Activated CD8-positive, alpha-beta memory T cell treated with anti-CD3 and anti-CD28 coated beads, Interleukin-2, amount 50 U/mL, for 1 hour (primary cell): Measurements from ENCODE around the gene ZNF300.
A peak's percentile ranks its signal among the peaks of the same experiment; 100 is the strongest.
"Not testable (repeated sequence)": the region's sequence is repeated elsewhere in the genome, so short reads cannot be mapped to it uniquely, and the experiment has no call there.

Experiments used
- DNase-seq: peaks from one replicate; pipeline ENCODE4 v3.0.0-alpha.2; 2020; ENCODE audit errors: extremely low read depth

Gene ZNF300

DNA sequence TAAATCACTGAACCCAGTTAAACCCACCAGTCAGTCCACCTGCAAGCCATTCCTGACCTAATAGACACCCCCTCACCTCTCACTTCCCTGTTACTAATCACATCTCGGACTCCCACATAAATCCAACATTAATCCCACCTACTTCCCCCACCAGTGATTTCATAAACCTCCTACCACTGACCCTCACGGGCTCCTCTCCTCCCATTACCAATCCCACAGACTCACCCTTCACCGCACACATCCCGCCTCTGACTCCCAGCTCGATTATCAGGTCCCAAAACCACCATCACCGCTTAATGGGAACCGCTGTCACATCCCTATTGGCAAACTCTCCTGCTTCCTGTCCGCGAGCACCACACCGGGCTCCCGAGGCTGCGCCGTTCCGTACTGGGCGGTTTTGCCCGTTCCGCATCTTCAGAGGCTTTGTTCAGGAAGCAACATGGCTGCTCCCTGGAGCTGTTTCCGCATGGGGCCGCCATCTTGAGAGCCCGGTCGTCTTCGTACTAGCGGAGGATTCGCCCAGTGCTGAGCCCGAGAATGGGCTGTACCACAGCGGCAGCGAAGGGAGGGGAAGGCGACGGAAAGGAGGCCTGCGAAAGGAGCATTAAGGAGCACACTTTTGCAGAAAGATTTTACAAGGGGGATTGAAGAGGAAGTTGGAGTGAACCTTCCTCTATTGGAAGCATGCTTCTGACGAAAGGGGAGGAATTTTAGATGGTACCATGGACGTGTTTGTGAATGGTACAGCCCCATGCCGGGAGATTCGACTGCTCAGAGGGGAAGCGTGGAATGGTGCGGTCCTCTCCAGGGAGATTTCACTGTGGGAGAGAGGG is at the start of gene ZNF300:
TSS of gene ZNF300 (minus strand) at position 502 of the 833 bp plus-strand sequence. CDS start 1,825 bp downstream, outside the sequence.
- DNase-seq = peak; percentile 19

DNA sequence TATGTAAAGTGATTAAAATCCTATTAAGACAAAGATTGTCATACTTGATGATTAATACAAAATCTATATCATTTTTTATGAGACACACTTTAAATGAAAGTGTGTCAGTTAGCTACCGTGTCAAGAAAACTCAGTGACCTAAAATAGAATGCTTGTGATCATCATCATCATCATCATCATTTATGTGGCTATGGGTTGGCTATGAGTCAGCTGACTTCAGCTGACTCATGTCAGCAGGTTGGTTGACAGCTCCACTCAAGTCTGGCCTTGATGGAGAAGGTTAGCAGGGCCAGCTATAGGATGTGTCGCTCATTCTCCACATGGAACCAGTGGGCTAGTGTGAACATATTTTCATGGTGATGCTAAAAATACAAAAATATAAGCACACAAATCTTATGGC is 43.8 kb upstream of the ZNF300 start:
- DNase-seq = no peak

DNA sequence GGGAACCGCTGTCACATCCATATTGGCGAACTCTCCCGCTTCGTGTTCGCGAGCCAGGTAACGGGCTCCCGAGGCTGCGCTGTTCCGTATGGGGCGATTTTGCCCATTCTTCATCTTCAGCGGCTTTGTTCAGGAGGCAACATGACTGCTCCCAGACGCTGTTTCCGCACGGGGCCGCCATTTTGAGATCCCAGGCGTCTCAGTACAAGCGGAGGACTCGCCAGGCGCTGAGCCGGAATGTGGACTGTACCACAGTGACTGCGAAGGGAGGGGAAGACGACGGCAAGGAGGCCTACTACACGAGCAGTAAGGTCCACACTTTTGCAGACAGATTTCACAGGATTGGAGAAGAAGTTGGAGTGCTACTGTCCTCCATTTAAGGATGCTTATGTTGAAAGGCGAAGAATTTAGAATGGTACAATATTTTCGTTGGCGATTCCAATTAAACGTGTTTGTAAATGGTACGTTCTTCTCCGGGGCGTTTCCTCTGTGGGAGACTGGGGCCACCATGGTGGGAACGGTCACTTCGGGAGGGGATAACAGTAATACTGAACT is 41.6 kb upstream of the ZNF300 start:
- no peak for DNase-seq

DNA sequence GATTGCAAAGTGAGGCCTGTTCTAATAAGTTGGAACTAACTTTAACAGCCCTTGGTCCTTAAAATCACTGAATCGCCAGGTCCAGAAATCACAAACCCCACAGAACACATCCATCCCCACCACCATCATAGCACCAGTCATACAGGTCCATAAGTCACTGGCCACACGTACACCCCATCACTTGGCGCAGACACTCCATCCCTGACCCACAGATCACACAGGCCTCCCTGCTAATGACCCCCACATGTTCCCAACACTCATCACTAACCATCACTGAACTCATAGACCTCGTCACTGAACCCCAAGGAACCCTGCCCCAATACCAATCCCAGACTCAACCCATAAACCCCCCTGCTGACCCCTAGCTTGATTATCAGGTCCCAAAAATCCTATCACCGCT is 41.2 kb upstream of the ZNF300 start:
- no peak for DNase-seq

DNA sequence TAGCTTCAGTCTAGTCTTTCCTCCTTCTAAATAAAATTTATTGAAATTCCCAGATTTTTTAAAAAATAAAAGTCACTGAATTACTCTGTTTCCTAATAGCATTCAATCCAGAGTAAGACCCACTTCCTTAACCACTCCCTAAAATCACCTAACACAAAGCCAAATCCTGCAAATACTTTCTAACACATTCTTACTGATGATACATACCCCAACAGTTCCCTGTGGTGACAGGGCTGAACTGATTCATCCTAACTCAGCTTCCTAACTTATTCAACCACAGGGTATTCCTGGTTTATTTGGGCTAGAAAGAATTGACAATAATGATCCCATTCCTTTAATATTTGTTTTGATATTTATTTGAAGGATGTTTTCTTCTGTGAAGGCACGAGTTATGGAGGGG is 40.7 kb upstream of the ZNF300 start:
- no peak for DNase-seq

DNA sequence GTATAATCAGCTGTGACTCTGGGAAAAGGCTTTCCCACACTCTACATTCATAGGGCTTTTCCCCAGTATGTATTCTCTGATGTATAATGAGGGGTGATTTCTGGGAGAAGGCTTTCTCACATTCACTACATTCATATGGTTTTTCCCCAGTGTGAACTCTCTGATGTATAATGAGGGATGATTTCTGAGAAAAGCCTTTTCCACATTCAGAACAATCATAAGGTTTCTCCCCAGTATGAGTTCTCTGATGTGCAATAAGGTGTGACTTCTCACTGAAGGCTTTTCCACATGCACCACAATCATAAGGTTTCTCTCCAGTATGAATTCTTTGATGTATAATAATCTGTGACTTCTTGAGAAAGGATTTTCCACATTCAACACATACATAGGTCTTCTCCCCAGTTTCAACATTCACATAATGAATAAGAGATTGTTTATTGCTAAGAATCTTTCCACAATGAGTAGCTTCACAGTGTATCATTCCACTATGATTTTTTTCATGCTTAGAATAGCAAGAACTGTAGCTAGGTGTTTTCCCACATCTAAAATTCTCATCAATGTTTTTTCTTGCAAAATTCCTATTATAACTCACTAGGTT is 26.7 kb upstream of the ZNF300 start:
- no peak for DNase-seq

DNA sequence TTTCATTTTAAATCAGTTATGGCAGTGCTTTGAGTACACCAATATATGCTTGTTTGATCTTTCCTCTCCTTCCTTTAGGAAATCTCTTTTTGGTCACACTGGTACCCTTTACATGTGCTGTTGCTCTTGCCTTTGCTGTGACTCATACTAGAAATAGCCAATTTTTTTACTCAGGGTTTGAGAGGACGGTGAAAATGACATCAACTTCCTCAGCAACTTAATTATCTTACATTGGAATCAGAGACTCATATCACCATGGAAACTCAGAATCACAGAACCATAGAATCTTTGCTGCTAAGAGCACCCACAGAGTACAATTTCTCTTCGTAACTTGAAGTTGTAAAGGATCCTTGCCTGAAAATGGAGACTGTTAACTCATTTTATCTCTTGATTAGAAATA is 13.8 kb upstream of the ZNF300 start:
- no peak for DNase-seq

DNA sequence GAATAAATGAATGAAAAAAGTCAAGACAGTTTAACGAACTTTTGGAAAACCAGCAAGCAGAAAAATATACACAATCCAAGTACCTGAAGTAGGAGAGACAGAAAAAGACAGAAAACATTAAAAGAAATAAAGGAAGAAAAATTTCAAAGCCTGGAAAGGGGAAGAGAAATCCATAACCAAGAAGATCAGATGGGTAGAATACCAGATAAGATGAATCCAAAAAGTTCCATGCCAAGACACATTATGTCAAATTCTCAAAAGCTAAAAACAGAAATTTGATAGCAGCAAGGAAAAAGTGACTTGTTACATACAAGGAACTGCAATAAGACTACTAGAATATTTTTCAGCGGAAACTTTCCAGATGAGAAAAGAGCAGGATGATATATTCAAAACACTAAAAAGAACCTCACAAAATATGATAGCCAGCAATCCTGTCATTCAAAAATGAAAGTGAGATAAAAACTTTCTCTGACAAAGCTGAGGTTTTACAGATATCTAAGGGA is 7.6 kb upstream of the ZNF300 start:
- no peak for DNase-seq

DNA sequence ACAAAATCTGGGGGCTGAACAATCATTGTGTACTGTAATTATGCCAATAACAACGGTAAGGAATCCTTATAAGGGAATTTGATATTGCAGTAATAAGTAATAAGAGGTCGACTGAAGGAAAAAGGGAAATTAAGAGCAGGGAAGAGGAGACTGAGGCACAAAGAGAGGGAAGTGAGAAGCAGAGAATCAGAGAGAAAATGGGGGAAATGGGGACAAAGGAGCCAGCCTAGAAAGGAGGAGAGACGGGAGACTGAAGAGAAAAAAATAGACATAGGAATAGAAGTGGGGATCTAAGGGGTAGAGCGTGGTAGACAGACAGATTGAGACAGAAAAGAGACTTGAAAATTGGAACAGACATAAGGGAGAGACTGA is 518 bp upstream of the ZNF300 start:
- DNase-seq = no peak

DNA sequence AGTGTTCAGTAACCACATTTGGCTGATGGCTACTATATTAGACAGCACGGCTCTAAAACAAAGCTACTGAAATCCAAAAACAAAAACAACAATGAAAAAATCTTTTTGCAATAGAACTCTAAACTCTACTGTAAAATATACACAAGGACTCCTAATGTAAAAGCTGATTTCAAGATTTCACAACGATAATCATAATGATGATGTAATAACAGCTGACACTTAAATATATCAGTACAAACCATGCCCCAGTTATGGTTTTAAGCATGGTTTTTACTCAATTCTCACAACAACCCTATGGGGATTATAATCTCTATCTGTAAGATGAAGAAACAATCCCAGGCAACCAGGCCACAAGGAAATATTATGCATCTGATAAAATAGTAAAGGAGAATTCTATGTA is 3.3 kb downstream of the ZNF300 start:
- no peak for DNase-seq

DNA sequence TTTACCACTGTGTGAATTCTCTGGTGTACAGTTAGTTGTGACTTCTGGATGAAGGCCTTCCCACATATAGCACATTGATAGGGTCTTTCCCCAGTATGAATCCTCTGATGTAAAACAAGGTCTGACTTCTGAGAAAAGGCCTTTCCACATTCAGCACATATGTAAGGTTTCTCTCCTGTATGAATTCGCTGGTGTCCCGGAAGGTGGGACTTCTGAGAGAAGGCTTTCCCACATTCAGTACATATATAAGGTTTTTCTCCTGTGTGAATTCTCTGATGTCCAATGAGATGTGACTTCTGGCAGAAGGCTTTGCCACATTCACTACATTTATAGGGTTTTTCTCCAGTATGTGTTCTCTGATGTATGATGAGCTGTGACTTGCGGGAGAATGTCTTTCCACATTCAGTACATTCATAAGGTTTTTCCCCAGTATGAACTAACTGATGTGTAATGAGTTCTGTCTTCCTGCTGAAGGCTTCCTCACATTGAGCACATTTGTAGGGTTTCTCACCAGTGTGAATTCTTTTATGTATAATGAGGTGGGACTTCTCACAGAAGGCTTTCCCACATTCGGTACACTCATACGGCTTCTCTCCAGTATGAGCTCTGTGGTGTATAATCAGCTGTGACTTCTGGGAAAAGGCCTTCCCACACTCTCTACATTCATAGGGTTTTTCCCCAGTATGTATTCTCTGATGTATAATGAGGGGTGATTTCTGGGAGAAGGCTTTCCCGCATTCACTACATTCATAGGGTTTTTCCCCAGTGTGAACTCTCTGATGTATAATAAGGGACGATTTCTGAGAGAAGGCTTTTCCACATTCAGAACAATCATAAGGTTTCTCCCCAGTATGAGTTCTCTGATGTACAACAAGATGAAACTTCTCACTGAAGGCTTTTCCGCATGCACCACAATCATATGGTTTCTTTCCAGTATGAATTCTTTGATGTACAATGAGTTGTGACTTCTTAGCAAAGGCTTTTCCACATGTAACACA is 9.1 kb downstream of the ZNF300 start:
- no peak for DNase-seq

DNA sequence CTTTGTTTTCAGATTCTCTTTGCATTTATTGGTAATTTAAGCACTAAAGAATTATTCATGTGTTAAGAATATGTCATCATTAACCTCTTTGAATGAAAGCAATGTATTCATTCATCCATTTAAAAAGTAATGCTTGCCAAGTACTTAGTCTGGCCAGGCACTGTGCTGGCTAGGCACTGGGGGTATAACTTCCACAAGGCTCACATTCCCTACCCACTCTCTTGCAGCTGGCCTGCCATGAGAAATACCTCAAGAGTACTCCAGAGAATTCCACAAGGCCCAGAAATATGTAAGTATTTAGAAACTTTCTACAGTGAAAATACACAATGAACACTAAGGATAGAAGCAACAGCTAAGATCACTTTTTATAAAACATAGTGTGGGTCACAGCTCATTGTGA is 25.4 kb downstream of the ZNF300 start:
- no peak for DNase-seq

DNA sequence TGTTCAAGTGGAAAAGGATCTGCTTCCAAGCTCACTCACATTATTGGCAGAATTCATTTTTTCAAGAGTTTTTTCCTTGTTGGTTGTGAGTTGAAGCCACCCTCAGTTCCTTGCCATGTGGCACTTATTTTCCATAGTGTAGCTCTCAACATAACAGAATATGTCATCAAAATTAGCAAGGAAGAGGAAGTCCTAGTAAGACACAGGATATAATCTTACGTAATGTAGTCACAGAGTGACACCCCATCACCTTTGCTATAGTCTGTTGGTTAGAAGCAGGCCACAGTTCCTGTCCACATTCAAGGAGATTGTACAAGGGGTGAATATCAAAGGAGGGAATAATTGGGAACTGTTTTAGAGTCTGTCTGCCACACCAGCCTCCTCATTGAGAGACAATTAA is 42.7 kb downstream of the ZNF300 start:
- DNase-seq = no peak

DNA sequence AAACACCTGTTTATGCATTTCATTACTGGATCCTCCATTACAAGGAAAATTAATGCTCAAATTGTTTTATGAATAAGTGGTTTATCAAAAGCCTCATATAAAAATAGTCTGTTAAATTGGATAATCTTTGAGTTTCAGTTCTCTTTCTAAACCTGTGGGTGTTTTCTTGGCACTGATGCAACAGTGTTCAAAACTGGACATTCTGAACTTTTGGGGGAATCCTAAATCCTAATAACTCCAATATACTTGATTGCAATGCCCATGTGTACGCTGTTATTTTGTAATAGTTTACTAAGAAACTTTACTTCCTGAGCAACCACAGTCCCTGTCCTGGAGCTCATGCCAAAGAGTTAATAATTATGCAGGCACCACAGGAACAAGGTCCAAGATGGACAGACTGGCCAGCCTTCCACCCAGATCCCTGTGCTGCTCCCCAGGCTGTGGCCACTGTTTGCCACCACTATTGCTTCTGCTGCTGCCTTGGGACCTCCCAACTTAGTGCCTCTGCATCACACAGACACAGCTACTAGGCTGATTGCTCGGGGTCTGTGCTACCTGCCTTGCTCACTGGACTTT is 44.4 kb downstream of the ZNF300 start:
- DNase-seq = no peak

DNA sequence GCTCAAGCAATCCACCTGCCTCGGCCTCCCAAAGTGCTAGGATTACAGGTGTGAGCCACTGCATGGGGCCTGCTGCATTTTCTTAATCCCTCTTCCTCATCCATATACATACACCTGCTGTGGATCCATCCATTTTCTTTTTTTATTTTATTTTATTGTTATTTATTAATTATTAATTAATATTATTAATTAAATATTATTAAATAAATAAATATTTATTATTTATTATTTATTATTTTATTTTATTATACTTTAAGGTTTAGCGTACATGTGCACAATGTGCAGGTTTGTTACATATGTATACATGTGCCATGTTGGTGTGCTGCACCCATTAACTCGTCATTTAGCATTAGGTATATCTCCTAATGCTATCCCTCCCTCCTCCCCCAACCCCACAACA is 48.1 kb downstream of the ZNF300 start:
- not testable (repeated sequence) for DNase-seq

DNA sequence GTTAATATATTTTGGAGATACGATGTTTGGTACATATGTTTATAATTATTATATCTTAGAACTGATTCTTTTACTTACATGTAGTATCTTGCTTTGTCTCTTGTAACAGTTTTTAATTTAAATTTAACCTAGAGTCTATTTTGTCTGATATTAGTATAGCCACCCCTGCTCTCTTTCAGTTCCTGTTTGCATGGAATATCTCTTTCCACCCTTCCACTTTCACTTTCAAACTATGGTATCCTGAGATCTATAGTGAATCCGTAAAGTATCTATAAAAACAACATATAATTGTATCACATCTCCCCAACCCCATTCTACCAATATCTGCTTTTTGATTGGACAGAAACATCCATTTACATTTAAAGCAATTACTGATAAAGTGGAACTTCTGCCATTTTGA is 51.2 kb downstream of the ZNF300 start:
- DNase-seq = no peak

DNA sequence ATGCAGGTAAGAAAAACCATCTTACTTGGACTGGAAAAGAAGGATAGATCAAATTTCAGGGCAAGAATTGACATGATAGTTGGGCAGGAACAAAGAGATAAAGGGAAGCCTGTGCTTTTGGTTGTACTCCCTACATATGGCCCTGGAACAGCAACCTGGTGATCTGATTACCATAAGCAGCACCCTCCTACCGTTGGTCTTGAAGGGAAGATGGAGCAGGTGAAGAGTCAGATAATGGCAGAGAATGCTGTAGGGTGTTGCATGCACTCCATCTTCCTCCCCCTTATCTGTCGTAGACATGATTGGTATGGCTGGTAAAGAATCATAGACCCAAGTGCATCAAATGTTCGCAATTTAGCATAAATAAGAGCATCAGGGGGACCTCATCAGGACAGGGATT is 53.7 kb downstream of the ZNF300 start:
- DNase-seq = no peak

DNA sequence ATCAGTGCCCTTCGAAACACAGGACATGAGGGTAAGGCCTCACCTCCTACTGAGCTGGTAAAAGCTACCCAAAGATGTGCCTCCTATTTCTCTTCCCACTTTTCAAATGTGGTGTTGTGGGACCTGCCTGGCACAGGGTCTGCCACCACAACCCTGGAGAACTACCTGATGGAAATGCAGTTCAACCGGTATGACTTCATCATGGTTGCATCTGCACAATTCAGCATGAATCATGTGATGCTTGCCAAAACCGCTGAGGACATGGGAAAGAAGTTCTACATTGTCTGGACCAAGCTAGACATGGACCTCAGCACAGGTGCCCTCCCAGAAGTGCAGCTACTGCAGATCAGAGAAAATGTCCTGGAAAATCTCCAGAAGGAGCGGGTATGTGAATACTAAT is 56.5 kb downstream of the ZNF300 start:
- DNase-seq = no peak

DNA sequence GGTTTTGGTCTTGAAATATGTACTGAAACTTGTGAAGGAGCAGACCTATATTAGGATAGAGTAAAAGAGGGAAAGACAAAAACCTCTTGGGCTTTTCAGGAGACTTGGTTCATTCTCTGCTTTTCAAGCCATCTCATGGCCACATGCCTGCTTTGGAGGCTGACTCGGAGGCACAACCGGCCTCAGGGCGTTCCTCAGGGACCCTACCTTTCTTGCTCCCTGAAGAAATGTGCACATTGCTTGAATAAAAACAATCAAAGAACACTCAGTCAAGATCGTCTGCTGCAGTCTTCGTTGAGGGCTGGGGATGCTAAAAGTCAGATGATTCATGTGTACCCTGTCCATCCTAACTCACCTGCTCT is 57.5 kb downstream of the ZNF300 start:
- DNase-seq = no peak

DNA sequence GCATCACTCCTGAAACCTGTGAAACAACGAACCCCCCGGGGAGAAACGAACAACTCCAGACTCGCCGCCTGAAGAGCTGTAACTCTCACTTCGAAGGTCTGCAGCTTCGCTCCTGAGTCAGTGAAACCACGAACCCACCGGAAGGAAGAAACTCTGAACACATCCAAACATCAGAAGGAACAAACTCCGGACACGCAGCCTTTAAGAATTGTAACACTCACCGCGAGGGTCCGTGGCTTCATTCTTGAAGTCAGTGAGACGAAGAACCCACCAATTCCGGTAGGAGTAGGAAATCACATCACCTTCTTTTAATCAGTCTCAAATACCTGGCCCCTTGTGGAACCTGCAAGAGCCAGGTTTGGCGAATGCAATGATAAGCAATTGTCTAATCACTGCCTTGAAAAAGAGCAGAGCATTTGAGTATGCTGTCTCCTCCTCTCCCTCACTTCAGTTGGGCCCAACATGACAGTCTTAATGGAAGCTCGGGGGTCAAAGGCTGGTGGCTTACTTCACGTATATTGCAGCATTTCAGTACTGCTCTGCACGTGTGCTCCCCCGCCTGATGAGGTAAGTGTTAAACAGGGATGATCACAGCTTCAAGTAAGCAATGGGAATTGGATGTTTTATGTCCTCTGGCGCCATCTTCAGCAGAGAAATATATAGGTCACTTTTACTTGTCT is 58.0 kb downstream of the ZNF300 start:
- peak; percentile 43 for DNase-seq

DNA sequence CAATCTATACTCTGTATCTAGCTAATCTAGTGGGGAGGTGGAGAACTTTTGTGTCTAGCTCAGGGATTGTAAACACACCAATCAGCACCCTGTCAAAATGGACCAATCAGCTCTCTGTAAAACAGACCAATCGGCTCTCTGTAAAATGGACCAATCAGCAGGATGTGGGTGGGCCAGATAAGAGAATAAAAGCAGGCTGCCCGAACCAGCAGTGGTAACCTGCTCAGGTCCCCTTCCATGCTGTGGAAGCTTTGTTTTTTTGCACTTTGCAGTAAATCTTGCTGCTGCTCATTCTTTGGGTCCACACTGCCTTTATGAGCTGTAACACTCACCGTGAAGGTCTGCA is 58.5 kb downstream of the ZNF300 start, which contains the start of gene IRGM:
TSS of gene IRGM (plus strand) at position 214 of the 346 bp plus-strand sequence. CDS start 1,603 bp downstream, outside the sequence.
- not testable (repeated sequence) for DNase-seq
